Kidney (tissue), 14 donors: ENCODE data around the gene PSORS1C1. TPM values are rescaled to one million over a fixed set of nuclear protein-coding genes. Genes with fewer than 3 reads are reported as not detected.

Source experiments
- DNase-seq, 5 donors: peaks; one replicate each; pipeline ENCODE4 v3.0.0-alpha.2; 2013 to 2020
- FAIRE-seq: peaks from 2 replicates; lab custom pipeline; 2012; peaks lifted over from hg19 to GRCh38; lab: Jason Lieb, UNC
- H3K27ac ChIP-seq, 2 donors: one replicate each; pipeline ENCODE4 v1.7.0; 2013; ENCODE audit warnings: low read depth in 2 of 2, low read length in 2 of 2, inconsistent platforms in 1 of 2
- H3K27me3 ChIP-seq: one replicate; pipeline ENCODE4 v1.7.1; 2013; ENCODE audit warnings: low read length, inconsistent platforms; ENCODE audit not compliant: control insufficient read depth, insufficient read depth
- H3K36me3 ChIP-seq, 3 donors: one replicate each; pipeline versions ENCODE4 v1.7.0 to v1.7.1; 2013; ENCODE audit warnings: low read length in 3 of 3, control low read depth in 1 of 3, inconsistent platforms in 1 of 3; ENCODE audit not compliant: insufficient read depth in 3 of 3, control insufficient read depth in 2 of 3
- H3K4me1 ChIP-seq, 3 donors: one replicate each; pipeline versions ENCODE4 v1.7.0 to v1.7.1; 2013; ENCODE audit warnings: low read length in 3 of 3, inconsistent platforms in 1 of 3, low read depth in 1 of 3; ENCODE audit not compliant: control insufficient read depth in 2 of 3, insufficient read depth in 2 of 3
- H3K4me3 ChIP-seq, 3 donors: one replicate each; pipeline versions ENCODE4 v1.7.0 to v1.8.1; 2013; ENCODE audit warnings: low read length in 3 of 3, control low read depth in 1 of 3, inconsistent platforms in 1 of 3
- H3K9ac ChIP-seq, 3 donors: one replicate each; pipeline versions ENCODE4 v1.7.0 to v1.7.1; 2013; ENCODE audit warnings: low read length in 3 of 3, control low read depth in 1 of 3, inconsistent platforms in 1 of 3
- H3K9me3 ChIP-seq, 3 donors: one replicate each; pipeline versions ENCODE4 v1.7.0 to v1.7.1; 2013; ENCODE audit warnings: low read length in 3 of 3, control low read depth in 1 of 3, inconsistent platforms in 1 of 3; ENCODE audit not compliant: control insufficient read depth in 2 of 3, insufficient read depth in 1 of 3
- intact Hi-C: fragments of 100-400 bp; cut with DNase I; formaldehyde crosslinking; loops from one replicate; pipeline ENCODE4 v1.11.1; 2022
- polyA plus RNA-seq: library from polyadenylated mRNA; stranded (reverse); fragments of 350-450 nt; fragmentation: Illumina TruSeq; extraction: RNeasy Lipid Tissue Mini Kit (QIAGEN cat#74804); gene quantifications from one replicate; pipeline ENCODE4 v1.2.3, GENCODE V29; 2014; ENCODE audit warnings: low read depth, low replicate concordance; ENCODE audit not compliant: insufficient read depth
- total RNA-seq: library from RNA; stranded (reverse); fragmentation: NEBNext Ultra II Directional; extraction: Animal tissue kit (Norgen Biotek cat#: 25700); gene quantifications from one replicate; pipeline ENCODE4 v1.2.1, GENCODE V29; 2021
- TF ChIP-seq, protein P1 (sequence below): IDR thresholded peaks from 3 replicates; pipeline ENCODE4 v1.5.1; 2012; ENCODE audit warnings: mild to moderate bottlenecking, moderate library complexity, borderline replicate concordance; ENCODE audit not compliant: insufficient read depth; ENCODE audit errors: extremely low read depth
- donor health status: control.
- donor health status: control.
- donor health status: control.
- donor health status: control.
- donor health status: control.
- donor health status: DM: yes; HTN: yes; CAD: no.
- donor health status: Normal renal cell carcinoma (clear cell type).

PSORS1C1 gene
- total and polyA plus RNA-seq, 2 donors from 2014 or later = 2.1 to 3.6 TPM

DNA sequence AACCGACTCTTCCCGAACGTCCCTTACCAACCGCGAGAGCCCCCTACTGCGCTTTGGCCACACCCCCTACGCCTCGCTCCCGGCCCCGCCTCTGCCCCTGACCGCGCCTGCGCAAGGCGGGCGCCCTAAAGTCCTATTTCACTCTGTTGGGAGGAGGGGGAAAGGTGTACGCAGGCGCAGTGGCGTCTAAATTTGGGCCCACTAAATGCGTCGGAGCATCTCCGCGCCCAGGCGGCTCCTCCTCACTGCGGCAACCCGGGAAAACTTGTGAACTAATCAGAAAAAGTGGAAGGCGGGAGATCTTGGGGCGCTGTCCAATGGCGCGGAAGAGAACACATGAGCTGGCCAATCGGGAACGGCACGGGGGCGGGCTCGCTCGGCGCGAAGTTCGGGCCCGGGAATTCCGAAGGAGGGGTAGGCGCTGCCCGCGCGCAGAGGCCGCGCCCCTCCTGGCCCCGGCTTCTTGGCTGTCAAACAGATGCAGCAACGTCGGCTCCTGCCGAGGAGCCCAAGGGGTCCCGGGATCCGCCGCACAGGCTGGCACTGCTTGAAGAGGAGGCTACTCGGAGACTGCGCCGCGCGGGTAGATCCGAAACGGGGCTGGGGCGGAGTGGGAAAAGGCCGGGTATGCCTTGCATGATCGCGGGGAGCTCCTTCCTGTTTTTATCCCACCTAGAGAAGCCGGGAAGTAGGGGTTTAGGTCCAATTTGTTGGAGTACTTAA is 43.7 kb downstream of the PSORS1C1 start, which contains the start of gene TCF19:
TCF19 (plus strand) TSS at position 450 of the 723 bp plus-strand sequence. CDS start 881 bp downstream, outside the sequence.
- peak; percentile 91 for FAIRE-seq
- H3K9me3 ChIP-seq = no peaks in the 10 kb centered on the region
- peak; percentile 99 to 100 (median 100) for DNase-seq
- H3K4me3 ChIP-seq = peak within 1 kb of the TSS; percentile 71 to 88 (median 88)
- H3K36me3 ChIP-seq = no peaks in the 10 kb centered on the region
- H3K27ac ChIP-seq = peak within 1 kb of the TSS; percentile 60 to 66
- peaks cover 0 to 12% (median 6%) of the 10 kb centered on the region in 3 donors for H3K4me1 ChIP-seq
- H3K9ac ChIP-seq = peak within 1 kb of the TSS; percentile 68 to 77 (median 69)
- intact Hi-C loops = no loop called here
- TF ChIP-seq, protein P1, sequence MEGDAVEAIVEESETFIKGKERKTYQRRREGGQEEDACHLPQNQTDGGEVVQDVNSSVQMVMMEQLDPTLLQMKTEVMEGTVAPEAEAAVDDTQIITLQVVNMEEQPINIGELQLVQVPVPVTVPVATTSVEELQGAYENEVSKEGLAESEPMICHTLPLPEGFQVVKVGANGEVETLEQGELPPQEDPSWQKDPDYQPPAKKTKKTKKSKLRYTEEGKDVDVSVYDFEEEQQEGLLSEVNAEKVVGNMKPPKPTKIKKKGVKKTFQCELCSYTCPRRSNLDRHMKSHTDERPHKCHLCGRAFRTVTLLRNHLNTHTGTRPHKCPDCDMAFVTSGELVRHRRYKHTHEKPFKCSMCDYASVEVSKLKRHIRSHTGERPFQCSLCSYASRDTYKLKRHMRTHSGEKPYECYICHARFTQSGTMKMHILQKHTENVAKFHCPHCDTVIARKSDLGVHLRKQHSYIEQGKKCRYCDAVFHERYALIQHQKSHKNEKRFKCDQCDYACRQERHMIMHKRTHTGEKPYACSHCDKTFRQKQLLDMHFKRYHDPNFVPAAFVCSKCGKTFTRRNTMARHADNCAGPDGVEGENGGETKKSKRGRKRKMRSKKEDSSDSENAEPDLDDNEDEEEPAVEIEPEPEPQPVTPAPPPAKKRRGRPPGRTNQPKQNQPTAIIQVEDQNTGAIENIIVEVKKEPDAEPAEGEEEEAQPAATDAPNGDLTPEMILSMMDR = no peak
- no peaks in the 10 kb centered on the region for H3K27me3 ChIP-seq

DNA sequence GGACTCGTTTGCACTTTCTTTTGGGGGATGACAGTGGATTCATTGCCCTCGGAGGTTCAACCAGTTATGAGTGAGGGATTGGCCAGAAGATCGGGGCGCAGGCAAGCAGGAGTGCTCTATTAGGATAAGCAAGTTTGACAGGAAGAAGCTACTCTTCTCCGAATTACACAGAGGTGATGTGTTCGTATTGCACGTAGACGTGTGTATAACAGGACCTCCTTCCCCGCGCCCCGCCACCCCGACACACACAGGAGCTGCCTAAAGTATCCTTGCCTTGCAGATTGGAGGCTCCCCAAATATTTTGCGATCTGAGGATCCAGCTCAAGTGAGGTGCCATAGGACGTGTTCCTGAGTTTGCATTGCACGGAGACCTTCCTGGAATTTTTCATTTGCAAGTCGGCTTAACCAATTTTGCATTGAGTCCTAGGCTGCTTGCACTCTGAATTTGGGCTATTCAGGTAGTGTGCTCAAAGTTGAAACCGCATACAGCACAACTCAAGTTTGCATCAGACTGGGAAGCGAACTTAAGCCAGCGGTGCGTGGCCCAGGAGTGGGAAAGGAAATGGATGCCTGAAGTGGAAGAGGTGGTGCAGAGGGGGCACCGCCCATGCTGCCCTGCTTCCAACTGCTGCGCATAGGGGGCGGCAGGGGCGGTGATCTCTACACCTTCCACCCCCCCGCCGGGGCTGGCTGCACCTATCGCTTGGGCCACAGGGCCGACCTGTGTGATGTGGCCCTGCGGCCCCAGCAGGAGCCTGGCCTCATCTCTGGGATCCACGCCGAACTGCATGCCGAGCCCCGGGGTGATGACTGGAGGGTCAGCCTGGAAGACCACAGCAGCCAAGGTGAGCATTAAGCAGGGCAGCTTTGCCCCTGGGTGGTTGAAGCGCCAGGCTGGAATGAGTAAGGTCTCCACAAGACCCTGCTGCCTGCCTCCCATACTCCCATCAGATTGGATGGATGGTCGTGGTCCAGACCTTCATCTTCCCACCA is 44.6 kb downstream of the PSORS1C1 start:
- TF ChIP-seq, protein P1 = no peak
- DNase-seq = peak in 2 of 5 donors; percentile 28 to 49
- no peak overlapping the region for H3K27ac ChIP-seq
- FAIRE-seq = no peak
- no peaks in the 10 kb centered on the region for H3K36me3 ChIP-seq
- no peaks in the 10 kb centered on the region for H3K9me3 ChIP-seq
- no peaks in the 10 kb centered on the region for H3K27me3 ChIP-seq
- H3K4me1 ChIP-seq = peaks cover 0 to 14% (median 6%) of the 10 kb centered on the region in 3 donors
- intact Hi-C loops = no loop called here
- peak overlapping the region; percentile 71 to 76 (median 75) for H3K4me3 ChIP-seq
- peak overlapping the region in 2 of 3 donors; percentile 27 to 64 for H3K9ac ChIP-seq

DNA sequence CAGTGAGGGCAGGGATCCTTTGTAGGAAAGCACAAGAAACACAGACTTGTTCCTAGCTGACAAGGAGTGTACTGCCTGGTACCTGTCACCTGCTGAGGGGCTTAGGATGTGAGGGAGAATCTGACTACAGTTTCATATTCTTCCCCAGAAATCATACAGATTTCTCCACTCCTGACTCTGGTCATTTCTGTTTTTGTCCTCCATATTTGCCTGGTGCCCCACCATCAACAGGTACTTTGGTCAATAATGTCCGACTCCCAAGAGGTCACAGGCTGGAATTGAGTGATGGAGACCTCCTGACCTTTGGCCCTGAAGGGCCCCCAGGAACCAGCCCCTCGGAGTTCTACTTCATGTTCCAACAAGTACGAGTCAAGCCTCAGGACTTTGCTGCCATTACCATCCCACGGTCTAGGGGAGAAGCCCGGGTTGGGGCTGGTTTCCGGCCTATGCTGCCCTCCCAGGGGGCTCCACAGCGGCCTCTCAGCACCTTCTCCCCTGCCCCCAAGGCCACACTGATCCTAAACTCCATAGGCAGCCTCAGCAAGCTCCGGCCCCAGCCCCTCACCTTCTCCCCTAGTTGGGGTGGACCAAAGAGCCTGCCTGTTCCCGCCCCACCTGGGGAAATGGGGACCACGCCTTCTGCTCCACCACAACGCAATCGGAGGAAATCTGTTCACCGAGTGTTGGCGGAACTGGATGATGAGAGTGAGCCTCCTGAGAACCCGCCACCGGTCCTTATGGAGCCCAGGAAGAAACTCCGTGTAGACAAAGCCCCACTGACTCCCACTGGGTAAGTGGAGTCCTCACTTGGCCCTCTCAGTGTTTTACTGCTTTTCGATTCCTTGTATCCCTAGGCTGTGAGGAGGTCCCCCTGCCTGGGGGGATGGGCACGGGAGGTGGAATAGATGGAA is 46.9 kb downstream of the PSORS1C1 start:
- TF ChIP-seq, protein P1 = no peak

More for the DNA sequence above, 46.9 kb downstream of the PSORS1C1 start:
- intact Hi-C loops = no loop called here
- Histone ChIP-seq H3K27ac (no peak overlapping the region), H3K36me3 (no peaks in the 10 kb centered on the region), H3K4me3 (no peak overlapping the region), H3K27me3 (no peaks in the 10 kb centered on the region), H3K9me3 (no peaks in the 10 kb centered on the region), H3K4me1 (peaks cover 0 to 14% (median 6%) of the 10 kb centered on the region in 3 donors), H3K9ac (no peak overlapping the region)
- FAIRE-seq (no peak), DNase-seq (no peak)
